Astrocyte of the spinal cord (primary cell): ENCODE results near the gene ARL8B.

Experiments used
- DNase-seq: peaks from one replicate; pipeline ENCODE4 v3.0.0; 2011; ENCODE audit warnings: low read depth, low spot score
- H3K4me3 ChIP-seq: 2 replicates; pipeline ENCODE4 v1.5.1; 2011; ENCODE audit warnings: low read depth, mild to moderate bottlenecking, low read length, moderate library complexity
- CTCF ChIP-seq: IDR thresholded peaks from 2 replicates; pipeline ENCODE4 v1.5.1; 2012; ENCODE audit warnings: low read depth, mild to moderate bottlenecking, low read length, inconsistent platforms
- in situ Hi-C: cut with HindIII; loops from 2 replicates; pipeline ENCODE4 v1.10.0; 2017; ENCODE audit warnings: low sequenced_read_pairs

ARL8B gene

GRCh38 chr3:5226783-5227182, 104.7 kb downstream of the ARL8B start:
- peak; percentile 43 for DNase-seq
- peak; percentile 42 for TF ChIP-seq CTCF
- no peak overlapping the region for H3K4me3 ChIP-seq
- in situ Hi-C loops, result no loop called here

- DNase-seq, result no peak
- in situ Hi-C loops, result no loop called here
- H3K4me3 ChIP-seq, result no peak overlapping the region
- TF ChIP-seq CTCF, result no peak
These were observed 105.7 kb downstream of the ARL8B start for GRCh38 chr3:5227812-5228211.

- in situ Hi-C loops, result no loop called here
- H3K4me3 ChIP-seq, result no peak overlapping the region
- DNase-seq, result no peak
- no peak for TF ChIP-seq CTCF
These were observed 107.3 kb downstream of the ARL8B start for GRCh38 chr3:5229414-5229813.
